GM12801 (cell line): ENCODE results near the gene ARFGAP1.

ENCODE experiments used
- TF ChIP-seq, protein P1 (sequence below): IDR thresholded peaks from one replicate; pipeline ENCODE4 v1.5.1; 2011; ENCODE audit warnings: control low read depth; ENCODE audit not compliant: insufficient read length; ENCODE audit errors: extremely low read depth

Gene ARFGAP1

DNA sequence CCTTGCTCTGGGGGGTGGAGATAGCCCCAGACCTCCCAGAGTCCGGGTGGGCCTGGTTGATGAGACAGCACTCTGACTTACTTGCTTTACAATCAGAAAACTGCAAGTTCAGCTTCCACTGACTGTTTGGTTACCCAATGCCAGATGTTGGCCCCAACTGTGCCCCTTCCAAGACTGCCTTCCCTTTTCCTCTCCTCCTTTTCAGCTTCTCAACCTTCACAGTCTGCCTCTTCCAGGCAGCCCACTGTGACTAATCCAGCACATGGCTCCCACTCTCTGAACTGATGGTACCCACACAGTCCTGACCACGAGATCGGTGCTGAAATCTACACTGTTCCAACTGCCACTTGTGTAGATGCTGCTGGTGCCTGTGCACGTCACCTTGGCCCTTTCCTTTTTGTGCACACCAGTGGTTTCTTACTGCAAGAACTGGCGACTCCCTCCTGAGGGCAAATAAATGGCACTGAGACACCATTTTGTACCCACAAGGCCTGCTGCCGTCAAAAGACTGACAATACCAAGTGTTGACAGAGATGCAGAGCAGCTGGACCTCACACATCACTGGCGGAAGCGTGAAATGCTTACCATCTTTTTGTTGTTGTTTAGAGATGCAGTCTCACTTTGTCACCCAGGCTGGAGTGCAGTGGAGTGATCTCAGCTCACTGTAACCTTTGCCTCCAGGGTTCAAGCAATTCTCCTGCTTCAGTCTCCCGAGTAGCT lies 1.8 kb upstream of the ARFGAP1 start:
- TF ChIP-seq, protein P1, sequence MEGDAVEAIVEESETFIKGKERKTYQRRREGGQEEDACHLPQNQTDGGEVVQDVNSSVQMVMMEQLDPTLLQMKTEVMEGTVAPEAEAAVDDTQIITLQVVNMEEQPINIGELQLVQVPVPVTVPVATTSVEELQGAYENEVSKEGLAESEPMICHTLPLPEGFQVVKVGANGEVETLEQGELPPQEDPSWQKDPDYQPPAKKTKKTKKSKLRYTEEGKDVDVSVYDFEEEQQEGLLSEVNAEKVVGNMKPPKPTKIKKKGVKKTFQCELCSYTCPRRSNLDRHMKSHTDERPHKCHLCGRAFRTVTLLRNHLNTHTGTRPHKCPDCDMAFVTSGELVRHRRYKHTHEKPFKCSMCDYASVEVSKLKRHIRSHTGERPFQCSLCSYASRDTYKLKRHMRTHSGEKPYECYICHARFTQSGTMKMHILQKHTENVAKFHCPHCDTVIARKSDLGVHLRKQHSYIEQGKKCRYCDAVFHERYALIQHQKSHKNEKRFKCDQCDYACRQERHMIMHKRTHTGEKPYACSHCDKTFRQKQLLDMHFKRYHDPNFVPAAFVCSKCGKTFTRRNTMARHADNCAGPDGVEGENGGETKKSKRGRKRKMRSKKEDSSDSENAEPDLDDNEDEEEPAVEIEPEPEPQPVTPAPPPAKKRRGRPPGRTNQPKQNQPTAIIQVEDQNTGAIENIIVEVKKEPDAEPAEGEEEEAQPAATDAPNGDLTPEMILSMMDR, result no peak

DNA sequence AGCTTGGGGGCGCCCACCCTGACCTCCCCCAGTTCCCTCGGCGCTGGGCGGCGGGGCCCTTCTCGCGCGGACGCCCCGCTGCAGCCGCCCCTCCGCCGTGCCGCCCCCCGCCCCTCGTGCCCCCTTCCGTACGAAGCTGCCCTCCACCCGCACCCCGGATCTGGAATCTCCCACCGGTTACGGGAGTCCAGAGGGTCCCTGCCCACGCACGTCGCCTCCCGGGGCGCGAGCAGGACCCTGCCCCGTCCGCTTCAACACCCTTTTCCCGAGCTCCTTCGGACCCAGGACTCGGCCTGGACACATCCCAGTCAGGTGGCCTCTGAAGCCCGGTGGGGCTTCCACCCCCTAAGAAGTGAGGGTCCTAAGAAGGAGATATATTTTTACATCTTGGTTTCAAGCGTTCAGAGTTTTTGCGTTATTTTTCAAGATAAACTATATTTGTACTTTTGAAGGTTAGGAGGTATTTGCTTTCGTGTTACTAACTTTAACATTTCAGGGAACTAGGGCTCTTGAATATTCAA lies 506 bp downstream of the ARFGAP1 start:
- TF ChIP-seq, protein P1, result no peak

DNA sequence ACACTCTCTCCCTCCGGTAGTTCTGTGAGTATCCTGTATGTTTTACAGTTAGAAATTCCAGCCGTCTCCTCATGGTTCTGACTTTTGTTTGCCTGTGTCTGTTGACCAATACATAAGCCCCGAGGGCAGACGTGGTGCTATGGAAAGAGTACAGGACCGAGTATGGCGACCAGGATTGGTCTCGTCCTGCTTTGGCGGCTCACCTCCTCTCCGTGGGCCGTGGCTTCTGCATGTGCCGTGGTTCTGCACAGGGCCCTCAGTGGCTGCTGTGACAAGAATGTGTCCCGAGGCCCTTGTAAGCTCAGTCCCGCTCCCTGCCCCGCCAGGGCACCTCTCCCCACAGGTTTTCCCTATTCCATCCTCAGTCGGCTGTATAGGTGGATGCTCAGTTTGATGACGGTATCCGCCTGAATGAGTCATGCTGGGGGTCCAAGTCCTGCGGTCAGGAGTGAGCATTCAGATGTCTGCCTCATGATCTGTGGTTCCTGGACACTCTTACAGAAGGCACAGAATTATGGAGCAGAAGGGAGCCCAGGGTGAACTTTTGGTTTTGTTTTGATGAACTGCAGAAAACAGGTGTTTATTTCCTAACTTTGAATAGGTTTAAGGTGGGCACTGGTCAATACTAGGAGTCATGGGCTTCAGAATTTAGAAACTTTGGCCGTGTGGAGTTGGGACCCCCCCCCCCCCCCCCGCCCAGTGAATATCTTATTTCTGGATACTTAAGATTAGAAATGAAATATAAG lies 1.2 kb downstream of the ARFGAP1 start:
- TF ChIP-seq, protein P1, result no peak

DNA sequence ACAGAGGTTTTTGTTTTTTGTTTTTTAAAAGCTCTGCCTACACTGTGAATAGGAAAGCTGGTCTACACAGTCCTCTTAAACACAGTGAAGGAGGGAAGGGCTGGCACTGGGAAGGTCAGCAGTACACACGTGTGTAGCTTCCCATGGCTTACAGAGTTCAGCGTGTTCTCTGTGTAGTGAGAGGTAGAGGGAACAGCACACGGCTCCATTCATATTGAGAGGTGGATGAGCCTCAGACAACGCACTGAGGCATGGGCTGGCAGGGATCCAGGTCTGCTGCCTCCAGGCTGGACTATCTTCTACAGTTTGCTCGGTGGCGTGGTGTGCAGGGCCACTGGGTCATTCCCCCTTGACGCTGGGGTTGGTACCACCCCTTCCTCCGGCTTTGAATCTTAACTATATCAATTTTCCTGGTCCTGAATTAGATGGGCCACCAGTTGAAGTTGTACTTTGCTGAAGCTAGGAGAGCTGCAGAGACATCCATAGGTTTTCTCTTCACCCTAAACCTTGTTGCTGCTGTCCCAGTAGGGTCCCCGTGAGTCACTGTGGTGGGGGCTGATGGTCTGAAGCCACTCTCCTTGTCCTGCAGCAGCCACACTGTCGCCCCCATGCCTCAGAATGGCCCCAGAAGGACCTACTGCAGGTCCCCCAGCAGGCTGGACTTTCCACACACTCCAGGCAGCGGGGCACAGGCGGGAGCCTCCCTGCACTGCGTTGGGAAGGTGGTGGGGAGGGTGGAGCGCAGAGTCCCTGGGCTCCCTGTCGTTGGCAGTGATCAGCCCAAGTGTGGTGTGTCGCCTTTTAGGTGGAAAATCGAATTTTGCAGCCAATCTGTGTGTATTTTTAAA lies 2.0 kb downstream of the ARFGAP1 start:
- TF ChIP-seq, protein P1, result no peak

- TF ChIP-seq, protein P1, result no peak
Measured at GRCh38 chr20:63275825-63276224, 3.2 kb downstream of the ARFGAP1 start.

- TF ChIP-seq, protein P1, result no peak
Measured at GRCh38 chr20:63276956-63277355, 4.3 kb downstream of the ARFGAP1 start.
